Ishikawa (cell line): Measurements from ENCODE around the gene LINGO3.

Experiments used
- CEBPB ChIP-seq: IDR thresholded peaks from 2 replicates; pipeline ENCODE4 v1.6.1; 2012
- EGR1 ChIP-seq: IDR thresholded peaks from 2 replicates; pipeline ENCODE4 v1.6.1; 2012
- EP300 ChIP-seq: IDR thresholded peaks from 2 replicates; pipeline ENCODE4 v1.6.1; 2012; ENCODE audit warnings: borderline replicate concordance
- MAX ChIP-seq: IDR thresholded peaks from 2 replicates; pipeline ENCODE4 v1.6.1; 2012
- RAD21 ChIP-seq: IDR thresholded peaks from 2 replicates; pipeline ENCODE4 v1.6.1; 2012; ENCODE audit warnings: low read depth
- TAF1 ChIP-seq: IDR thresholded peaks from 2 replicates; pipeline ENCODE4 v1.6.1; 2012; ENCODE audit warnings: low read depth, mild to moderate bottlenecking
- TCF12 ChIP-seq: IDR thresholded peaks from 2 replicates; pipeline ENCODE4 v1.6.1; 2012; ENCODE audit warnings: low read depth
- TEAD4 ChIP-seq: IDR thresholded peaks from 2 replicates; pipeline ENCODE4 v1.6.1; 2012
- USF1 ChIP-seq: IDR thresholded peaks from 2 replicates; pipeline ENCODE4 v1.6.1; 2012
- YY1 ChIP-seq: IDR thresholded peaks from 2 replicates; pipeline ENCODE4 v1.6.1; 2012; ENCODE audit warnings: low read depth
- TF ChIP-seq, protein P1 (sequence below): IDR thresholded peaks from 2 replicates; pipeline ENCODE4 v1.6.1; 2012; ENCODE audit warnings: low read depth, mild to moderate bottlenecking

- TF ChIP-seq USF1 (no peak), EP300 (no peak), RAD21 (no peak), TEAD4 (no peak), TAF1 (no peak), CEBPB (no peak), MAX (no peak), EGR1 (no peak), YY1 (no peak), TCF12 (no peak)
- TF ChIP-seq, protein P1, sequence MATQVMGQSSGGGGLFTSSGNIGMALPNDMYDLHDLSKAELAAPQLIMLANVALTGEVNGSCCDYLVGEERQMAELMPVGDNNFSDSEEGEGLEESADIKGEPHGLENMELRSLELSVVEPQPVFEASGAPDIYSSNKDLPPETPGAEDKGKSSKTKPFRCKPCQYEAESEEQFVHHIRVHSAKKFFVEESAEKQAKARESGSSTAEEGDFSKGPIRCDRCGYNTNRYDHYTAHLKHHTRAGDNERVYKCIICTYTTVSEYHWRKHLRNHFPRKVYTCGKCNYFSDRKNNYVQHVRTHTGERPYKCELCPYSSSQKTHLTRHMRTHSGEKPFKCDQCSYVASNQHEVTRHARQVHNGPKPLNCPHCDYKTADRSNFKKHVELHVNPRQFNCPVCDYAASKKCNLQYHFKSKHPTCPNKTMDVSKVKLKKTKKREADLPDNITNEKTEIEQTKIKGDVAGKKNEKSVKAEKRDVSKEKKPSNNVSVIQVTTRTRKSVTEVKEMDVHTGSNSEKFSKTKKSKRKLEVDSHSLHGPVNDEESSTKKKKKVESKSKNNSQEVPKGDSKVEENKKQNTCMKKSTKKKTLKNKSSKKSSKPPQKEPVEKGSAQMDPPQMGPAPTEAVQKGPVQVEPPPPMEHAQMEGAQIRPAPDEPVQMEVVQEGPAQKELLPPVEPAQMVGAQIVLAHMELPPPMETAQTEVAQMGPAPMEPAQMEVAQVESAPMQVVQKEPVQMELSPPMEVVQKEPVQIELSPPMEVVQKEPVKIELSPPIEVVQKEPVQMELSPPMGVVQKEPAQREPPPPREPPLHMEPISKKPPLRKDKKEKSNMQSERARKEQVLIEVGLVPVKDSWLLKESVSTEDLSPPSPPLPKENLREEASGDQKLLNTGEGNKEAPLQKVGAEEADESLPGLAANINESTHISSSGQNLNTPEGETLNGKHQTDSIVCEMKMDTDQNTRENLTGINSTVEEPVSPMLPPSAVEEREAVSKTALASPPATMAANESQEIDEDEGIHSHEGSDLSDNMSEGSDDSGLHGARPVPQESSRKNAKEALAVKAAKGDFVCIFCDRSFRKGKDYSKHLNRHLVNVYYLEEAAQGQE: no peak
Measured at GRCh38 chr19:2355168-2356035, 47.4 kb upstream of the LINGO3 start.
